ENCODE measurements around the gene PPP2R2B.

The PPP2R2B gene

DNA sequence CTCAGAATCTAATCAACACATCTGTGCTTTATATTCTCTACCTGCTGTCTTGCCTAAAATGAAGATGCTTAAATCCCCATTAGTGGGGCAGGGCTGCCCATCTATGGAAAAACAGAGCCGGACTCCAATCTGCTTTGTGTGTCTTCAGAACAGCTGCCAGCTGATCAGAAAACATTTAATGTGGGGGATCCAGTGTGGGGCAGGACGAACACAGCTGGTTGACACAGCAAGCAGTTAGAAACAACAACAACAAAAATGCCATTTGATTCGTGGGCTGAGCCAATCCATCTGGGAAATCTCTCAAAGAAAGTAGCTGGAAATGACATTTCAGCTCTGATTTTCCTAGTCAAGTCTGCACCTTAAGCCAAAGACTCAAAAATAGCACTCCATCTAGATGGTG is 99.8 kb downstream of the PPP2R2B start:
- DNase-seq: no peak

DNA sequence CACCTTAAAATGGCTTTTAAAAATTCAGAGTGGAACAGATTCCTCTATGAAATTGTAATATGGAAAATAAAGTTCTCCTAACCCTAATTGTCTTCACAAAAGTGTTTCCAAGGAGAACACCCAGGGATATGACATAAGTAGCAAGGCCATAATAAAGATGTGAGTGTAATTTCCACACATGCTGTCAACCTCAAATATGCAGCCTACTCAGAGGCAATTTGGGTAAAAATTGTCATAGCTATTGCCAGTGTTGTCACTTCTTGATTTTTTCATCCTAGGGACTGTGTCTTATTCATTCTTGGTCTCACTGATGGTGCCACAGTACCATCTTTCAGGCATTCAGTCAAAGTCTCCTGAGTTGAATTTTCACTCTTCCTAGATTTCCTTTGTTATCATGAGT is 100.3 kb downstream of the PPP2R2B start:
- no peak for DNase-seq

DNA sequence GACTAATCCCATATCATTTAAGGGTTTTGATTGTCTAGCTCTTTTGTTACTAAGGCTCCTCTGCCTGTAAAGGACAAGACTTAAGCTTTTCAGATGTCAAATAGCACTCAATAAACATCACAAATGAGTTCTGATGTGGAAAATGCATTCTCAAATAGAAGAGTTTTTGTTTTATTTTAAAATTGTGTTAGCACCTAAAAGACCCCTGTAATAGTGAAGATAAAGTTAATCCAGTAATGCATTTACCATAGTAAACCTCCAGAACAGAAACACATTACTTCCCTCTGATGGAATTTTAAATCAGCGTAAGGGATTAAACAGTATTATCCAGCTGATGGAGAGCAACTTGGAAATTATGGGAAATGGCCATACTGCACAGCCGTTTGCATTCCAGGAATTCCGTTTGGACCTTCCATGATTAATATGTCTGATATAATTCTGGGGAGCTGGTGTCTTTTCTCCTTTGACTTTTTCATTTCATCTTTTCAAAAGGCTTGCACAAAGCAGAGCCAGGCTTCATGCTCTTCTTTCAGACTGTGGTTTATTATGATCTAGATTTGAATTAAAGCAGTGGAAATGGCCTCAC is 105.6 kb downstream of the PPP2R2B start:
- DNase-seq: no peak

DNA sequence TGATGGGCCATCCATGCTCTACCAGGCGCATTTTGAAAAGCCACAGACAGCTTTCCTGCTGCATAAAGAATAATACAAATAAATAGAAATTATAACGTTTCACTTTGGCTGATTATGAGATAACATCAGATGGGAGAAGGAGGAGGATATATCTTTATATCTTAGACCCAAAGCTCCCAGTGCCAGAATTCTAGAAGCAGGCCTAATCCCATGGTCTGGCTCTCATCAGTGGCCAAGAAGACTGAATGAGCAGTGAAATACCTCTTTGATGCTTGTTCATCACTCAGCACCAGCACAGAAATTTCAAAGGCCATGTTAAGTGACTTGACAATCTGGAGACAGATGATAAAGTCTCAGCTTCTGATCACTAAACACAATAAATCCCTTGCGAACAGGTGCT is 107.6 kb downstream of the PPP2R2B start:
- DNase-seq: no peak

DNA sequence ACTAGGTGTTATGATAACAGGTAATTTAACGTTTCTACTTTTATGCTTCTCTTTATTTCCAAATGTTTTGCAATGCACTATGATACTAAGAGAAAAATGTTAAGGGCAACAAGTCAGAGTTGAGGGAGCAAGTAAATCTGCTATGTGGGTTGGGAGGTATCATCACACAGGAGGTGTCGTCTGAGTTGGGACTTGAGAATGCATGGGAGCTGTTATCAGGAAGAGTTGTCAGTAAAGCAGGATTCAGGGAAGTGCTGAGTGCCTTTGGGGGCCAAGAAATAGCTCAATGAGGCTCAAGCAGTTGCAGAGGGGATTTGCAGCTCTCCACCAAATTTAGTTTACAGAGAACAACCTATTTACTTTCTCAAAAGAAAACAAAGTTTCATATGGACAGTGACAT is 108.0 kb downstream of the PPP2R2B start:
- DNase-seq: no peak

DNA sequence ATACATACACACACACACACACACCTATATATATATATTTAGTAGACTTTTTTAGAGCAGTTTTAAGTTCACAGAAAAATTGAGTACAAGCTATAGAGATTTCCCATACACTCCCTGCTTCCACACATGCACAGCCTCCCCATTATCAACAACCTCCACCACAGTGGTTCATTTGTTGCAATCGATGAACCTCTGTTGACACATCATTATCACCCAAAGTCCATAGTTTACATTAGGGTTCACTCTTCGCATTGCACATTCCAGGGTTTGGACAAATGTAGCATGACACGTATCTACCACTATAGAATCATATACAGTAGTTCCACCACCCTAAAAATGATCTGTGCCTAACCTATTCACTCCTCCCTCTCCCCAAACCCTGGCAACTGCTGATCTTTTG is 111.0 kb downstream of the PPP2R2B start:
- no peak for DNase-seq

DNA sequence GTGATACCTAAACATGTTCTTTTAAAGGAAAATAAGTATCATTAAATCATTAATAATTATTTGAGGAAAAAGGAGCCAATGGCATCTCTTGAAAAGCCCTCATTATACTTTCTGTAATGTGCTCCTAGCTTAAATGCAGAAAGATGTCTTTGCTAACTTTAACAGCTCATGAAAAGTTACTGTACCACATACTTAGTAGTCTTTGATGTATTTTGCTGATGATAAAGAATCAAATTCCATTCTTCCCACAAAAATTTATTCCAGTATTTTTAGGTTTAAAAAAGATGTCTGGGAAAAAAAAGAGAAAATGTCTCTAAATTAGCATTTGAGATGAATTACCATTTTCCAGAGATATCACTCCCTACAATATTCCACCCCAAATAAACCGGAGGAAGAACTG is 112.5 kb downstream of the PPP2R2B start:
- no peak for DNase-seq

DNA sequence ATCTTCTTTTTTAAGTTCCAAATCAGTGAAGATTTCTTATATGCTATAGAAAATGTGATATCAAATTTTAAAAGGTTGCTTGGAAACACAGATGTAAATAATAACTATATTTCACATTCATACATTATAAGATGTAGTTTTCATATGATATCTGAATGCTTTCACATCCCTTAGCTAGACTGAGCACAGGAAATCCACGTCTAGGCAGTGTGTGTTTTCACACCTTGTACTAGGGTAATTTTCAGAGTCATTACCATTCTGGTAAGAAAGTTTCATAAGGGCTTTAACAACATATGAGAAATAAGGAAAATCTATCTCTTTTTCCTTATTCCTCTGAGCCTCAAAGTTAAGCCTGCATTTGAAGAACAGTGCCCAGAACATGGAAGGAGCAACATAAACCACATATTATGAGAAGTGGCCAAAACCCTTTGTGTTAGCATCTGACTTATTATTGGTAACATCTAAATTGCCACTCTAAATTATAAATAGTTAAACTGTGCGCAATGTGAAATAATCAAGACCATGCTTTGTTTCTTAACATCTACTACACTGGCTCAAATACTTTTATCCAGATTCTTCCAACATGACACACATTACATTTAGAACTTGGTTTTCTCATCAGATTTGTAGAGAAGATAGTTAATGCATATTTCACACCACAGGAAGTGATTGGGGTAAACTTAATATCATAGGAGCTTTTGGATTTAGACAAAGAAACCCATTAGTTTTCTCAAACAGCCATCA is 113.3 kb downstream of the PPP2R2B start:
- no peak for DNase-seq

DNA sequence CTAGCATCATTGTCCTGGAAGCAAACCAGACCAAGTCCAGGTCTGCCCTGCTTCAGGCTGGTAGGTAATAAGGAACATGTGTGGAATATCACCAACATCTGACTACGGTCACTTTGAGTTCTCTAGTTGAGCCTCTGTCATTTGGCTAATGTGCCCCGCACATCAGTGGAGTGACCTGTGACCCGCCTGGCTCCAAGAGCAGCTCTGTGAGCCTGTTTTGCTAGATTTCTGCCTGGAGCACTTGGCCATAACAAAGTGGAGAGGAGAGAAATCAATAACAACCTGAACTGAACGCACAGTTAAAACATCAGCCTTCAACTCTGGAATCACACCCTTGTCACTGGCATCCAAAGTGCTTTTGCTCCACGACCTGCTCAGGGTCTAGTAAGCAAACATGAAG is 115.7 kb downstream of the PPP2R2B start:
- no peak for DNase-seq

DNA sequence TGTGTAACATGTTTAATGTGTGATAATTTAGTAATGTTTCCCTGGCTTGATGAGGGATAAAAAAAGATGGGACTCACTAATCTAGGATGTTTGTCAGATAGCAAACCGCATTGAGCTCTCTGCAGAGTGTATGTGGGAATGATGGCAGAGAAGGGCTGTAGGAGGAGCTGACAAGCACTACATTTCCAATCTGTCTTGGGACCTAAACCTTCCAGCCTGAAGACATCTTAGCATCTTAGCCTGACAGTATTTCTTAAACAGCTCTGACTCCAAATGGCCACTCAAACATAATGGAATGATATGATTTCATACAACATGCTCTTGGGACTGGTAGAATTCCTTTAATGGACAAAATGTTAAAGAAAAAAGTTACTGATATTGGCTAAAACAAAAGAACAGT is 116.7 kb downstream of the PPP2R2B start:
- DNase-seq: no peak

DNA sequence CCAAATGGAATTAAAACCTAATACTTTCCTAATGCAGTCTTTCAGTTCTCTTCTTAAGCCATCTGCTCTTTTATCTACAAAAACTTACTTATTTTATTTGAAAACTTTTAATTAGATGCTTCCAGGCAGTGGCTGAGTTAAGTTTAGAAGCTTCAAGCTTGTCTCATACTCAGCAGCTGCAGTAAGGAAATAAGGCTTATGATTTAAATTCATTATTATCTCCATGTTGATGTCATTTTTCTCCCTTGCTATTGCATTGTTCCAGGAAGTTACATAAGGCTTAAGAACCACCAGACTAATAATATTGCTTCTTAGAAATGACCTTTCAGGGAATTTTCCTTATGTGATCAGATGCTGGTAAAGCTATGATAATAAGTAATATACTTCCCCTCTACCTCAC is 119.6 kb downstream of the PPP2R2B start:
- DNase-seq: no peak

DNA sequence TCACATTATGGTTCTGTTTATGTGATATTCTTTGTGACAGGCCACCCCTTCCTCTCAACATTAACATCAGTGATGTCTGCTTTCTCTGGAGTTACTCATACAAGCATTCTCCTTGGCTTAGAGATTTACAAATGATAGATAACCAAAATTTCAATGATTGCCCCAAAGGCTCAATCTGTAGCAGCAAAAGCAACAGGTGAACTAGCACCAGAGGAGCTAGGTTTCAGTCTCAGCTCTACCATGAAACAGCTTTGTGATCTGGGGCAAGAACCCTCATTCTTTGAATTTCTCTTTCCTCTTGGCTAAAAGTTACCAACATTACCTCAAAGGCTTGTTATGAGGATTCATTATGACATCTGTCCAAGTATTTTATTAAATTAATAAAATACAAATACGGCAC is 120.5 kb downstream of the PPP2R2B start:
- no peak for DNase-seq

DNA sequence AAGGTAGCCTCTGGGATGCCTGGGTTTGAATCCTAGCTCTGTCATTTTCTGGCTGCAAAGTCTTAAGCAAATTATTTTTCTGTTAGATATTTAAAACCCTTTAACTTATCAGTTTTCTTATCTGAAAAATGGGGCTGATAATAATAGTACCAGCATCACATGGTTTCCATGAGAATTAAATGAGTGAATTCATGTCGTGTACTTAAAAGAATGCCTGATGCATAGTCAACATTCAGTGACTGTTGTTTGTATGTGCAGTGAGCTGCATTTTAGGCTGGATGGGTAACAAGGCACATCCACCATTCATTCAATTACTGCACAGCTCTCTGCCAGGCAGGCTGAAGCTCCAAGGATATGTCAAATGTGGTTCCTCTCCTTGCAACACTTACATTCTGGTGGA is 122.0 kb downstream of the PPP2R2B start:
- no peak for DNase-seq

DNA sequence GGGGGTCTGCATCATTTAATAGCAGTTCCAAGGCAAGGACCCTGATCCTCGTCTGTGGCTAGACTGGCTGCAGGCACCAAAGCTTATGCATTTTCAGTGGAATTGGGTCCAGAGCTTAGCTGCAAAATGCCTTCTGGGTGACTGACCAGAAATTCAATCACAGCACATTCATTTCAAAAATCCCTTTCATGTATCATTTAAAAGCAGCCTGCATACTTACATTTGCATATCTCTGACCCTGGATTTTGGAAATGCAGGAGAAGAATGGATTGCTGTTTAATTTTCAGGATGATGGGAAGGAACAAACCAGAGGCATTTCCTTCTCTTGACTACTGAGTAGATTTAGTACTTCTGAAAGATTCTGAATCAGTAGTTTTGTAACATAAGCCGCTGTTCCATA is 122.8 kb downstream of the PPP2R2B start:
- no peak for DNase-seq

DNA sequence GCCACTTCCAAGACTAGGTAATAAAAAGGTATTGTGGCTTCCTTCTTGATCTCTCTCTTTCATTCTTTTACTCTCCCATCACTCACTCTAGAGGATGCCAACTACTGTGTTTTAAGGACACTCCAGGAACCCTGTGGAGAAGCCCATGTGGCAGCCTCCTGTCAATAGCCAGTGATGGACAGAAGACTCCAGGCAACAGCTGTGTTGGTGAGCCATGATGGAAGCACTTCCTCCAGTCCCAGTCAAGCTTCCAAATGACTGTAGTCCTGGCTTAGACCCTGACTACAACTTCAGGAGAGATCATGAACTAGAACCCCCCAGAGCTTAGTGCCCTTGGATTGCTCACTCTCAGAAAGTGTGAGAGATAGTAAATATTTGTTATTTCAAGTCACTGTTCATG is 123.9 kb downstream of the PPP2R2B start:
- no peak for DNase-seq

DNA sequence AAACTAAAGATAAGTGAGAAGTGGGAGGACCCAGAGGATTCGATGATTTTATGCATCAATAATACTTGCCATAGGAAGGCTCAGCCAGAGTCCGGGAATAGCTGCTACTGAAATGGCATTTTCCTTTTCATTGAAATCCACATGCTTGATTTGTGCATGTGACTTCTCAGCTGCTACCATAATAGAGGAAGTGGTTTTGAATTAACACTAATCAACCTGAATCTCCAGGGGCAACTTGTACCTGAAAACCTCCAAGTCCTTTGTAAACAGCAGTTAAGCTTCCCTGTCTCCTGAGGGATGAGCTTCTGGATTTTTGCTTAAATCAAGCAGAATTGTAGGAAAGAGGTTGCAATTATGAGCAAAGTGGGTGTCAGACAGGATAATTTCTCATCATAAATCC is 124.9 kb downstream of the PPP2R2B start:
- DNase-seq: no peak

DNA sequence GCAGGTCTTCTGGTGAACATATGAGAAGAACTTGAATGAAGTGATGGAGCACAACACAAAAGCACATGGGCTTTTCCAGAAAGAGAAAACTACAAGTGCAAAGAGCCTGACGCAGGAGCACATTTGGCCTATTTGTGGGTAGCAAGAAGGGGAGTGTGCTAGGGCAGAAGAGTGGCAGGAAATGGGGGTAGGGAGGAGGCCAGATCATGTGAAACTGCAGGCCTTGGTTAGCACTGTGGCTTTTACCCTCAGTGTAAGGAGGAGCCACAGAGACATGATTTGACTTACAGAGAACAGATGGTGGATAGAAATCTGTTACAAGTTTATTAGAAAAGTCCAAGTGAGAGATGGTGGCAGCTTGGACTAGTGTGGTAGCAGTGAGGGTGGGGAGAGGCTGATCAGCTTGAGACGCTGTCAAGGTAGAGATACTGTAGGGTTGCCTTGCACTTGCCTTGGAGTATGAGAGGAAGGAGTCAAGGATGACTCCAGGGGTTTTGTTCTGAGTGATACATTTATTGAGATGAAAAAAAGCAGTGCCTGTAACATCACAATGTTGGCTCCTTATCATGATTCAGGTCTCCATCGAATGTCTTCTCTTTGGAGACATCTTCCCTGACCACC is 126.7 kb downstream of the PPP2R2B start:
- peak; percentile 30 for DNase-seq

DNA sequence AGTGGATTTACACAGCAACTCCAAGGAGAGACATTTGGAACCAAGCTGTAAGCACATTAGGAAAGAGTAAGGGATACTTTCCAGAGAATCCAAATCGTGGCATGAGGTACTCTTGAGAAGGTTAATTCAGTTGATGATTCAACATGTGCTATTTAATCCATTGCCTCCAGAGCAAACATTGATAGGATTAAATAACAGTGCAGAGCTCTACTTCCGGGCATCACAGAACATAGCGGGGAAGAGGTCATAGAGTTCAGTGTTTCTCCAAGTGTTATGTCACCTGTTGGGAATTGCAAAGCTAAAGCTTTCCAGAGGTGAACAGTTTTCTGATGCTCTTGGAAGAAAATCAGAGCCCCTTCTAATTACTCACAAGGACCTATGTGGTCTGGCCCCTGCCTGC is 127.5 kb downstream of the PPP2R2B start:
- no peak for DNase-seq

DNA sequence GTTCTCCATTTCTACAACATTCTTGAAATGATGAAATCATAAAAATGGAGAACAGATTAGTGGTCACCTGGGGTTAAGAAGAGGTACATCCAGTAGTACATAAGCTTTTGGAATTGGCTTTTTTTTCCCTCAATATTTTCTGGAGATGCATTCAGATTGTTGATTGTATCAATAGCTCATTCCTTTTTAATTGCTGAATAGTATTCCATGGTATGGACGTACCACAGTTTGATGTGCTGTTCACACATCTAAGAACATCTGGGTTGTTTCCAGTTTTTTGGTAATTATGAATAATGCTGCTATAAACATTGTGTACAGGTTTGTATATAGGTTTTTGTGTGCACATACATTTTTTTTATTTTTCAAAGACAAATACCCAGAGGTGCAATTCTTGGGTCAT is 130.0 kb downstream of the PPP2R2B start:
- DNase-seq: no peak

DNA sequence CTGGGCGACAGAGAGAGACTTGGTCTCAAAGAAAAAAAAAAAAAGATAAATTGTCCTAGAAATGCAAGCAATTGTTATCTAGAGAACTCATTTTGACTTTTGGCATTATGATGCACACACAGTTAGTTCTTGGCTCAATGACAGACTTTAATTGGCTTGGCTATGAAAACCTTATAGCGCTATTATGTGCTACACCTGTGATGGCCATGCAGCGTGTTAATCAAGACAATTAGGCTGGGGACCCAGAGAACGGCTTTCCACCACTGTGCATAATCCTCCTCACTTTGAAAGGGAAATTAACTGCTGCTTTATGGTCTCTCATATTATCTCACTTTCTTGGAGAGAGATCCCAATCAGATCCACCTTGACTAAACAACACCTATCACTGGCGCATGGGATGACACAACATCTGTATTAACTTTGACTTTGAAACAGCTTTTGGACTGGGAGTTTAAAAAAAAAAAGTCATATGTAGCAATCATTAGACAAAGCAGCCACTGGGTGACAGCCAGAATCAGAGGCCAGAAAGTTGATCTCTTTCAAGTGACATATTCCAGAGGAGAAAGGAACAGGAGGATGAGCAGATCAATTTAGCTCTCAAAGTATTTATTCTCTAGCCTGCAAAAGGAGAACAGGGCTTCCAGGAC is 132.5 kb downstream of the PPP2R2B start:
- DNase-seq: no peak

DNA sequence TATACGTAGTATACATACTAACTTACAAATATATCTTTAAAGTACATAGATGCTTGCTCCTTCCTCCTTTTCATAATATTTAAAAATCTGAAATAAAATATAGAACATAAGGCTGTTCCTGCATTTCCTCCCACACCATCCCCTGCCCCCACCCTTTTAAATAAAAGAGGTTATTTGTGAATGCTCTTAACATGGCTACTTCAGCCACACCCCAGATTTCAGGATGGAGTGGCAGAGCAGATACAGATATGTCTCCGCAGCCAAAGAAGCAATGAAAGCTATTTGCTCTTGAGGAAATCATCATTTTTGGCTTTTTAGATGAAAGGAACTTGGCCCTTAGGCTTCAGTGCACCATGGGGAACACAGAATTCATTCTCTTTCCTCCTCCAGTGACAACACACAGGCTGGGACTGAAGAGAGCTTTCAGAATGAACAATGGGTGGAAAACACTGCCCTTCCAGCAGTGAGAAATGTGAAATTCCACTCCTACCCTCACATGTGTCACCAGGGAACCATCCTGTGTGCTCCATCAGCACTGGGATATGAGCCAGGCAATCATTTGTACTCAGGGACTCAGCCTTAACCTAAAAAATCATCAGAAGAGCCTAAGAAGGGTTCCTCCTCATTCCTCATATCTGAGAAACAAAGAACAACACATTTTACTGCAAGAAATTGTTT is 134.3 kb downstream of the PPP2R2B start:
- DNase-seq: no peak

DNA sequence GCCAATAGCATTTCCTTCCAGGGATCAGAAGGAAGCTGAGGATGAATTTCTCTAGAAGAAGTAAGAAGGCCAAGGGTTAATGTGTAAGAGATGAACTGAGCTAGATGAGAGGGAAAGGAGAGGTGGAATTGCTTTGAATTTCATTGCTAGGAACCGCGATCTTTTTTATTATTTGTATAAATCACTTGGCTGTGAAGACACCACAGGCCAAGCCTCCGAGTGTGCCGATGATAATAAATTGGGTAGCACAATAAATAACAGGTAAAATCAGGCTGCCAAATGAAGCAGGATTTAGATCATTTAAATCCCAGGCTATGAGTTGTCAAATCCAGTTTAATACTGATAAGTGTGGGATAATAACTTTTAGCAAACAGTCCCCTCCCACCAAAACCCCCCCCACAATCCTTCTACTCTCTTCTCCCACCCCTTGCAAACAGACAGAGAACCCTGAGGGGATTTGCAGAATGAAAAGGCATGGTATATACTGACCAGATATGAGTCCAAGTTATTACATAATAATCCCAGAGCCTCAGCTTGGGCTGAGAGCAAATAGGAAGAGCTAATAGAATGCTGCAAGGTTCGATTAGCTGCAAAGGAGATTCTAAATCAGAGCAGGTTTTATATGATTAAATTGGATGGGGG is 143.5 kb downstream of the PPP2R2B start:
- DNase-seq: no peak

DNA sequence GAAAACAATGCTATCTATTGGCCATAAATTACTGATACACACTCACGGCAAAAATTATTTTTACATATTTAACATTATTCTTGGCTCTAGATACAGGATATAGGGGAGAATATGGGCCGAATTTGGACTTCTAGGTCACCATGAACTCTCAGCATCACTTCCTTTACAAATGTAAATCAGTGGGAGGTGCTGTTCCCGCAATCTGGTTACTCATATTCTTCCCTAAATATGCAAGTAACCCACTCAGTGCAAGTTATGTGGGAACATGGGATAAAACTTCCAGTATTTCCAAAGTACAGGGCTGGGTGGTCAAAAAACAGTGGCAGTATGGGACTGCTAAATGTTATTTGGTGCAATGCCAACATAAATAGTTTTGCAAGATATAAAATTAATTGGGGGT is 145.6 kb downstream of the PPP2R2B start:
- DNase-seq: no peak
